Adrenal gland (tissue), 12 donors: ENCODE data around the gene OOEP. TPM values are rescaled to one million over a fixed set of nuclear protein-coding genes. Genes with fewer than 3 reads are reported as not detected.

Experiments
- DNase-seq, 7 donors: peaks; one replicate each; pipeline ENCODE4 v3.0.0-alpha.2; 2019 to 2020
- H3K27ac ChIP-seq, 5 donors: fragments of 200-600 bp; sonication (generic) in 4 of 5; 1 replicate in 3 of 5; 2 replicates in 2 of 5; pipeline versions ENCODE4 v1.5.1 to v1.8.0; 2016 to 2020; ENCODE audit warnings: mild to moderate bottlenecking in 1 of 5
- H3K27me3 ChIP-seq: fragments of 200-600 bp; 2 replicates; pipeline ENCODE4 v1.8.0; 2021
- H3K36me3 ChIP-seq, 2 donors: fragments of 200-600 bp; replicated peaks in 1 of 2; 1 replicate in 1 of 2; 2 replicates in 1 of 2; pipeline versions ENCODE4 v1.5.1 to v1.8.0; 2018 to 2022
- H3K4me1 ChIP-seq, 2 donors: fragments of 200-600 bp; replicated peaks in 1 of 2; 1 replicate in 1 of 2; 2 replicates in 1 of 2; pipeline versions ENCODE4 v1.5.1 to v1.8.0; 2018 to 2021
- H3K4me3 ChIP-seq, 4 donors: fragments of 200-600 bp; sonication (generic) in 3 of 4; one replicate each; pipeline ENCODE4 v1.5.1; 2016 to 2018
- H3K9me3 ChIP-seq, 3 donors: fragments of 200-600 bp; sonication (generic) in 1 of 3; replicated peaks in 1 of 3; 1 replicate in 2 of 3; 2 replicates in 1 of 3; pipeline versions ENCODE4 v1.5.1 to v1.8.0; 2016 to 2021
- POLR2A ChIP-seq, 2 donors: fragments of 450-650 bp; IDR thresholded peaks; one replicate each; pipeline ENCODE4 v1.6.1; 2017; ENCODE audit warnings: antibody characterized with exemption in 2 of 2, mild to moderate bottlenecking in 2 of 2, moderate library complexity in 1 of 2
- WGBS, 4 donors: extraction: QIAGEN DNeasy Blood & Tissue Kit in 2 of 4; methylation state at CpG; one replicate each; pipeline versions ENCODE4 v1.1.5 to v1.1.7; 2013 to 2017; 5-methylcytosine and 5-hydroxymethylcytosine counted together
- intact Hi-C, 2 donors: fragments of 100-400 bp; cut with DNase I; formaldehyde crosslinking; loops; one replicate each; pipeline versions ENCODE4 v1.14.1 to v1.15.0; 2022 to 2023
- polyA plus RNA-seq, 3 donors: library from polyadenylated mRNA; stranded (reverse); fragments of 200-250 nt in 2 of 3; fragments of 350-450 nt in 1 of 3; fragmentation: Illumina TruSeq in 1 of 3; extraction: RNeasy Lipid Tissue Mini Kit (QIAGEN cat#74804) in 1 of 3; gene quantifications; one replicate each; pipeline ENCODE4 v1.2.3, GENCODE V29; 2013 to 2014
- total RNA-seq, 9 donors: library from RNA; depleted of rRNA in 4 of 9; stranded (reverse); fragments of >200 nt in 4 of 9; fragments of 120-200 nt in 1 of 9; fragmentation: NEBNext Ultra II Directional in 1 of 9; extraction: Animal tissue kit (Norgen Biotek cat#: 25700) in 1 of 9; gene quantifications; one replicate each; pipeline versions ENCODE4 v1.1.0 to v1.2.4, GENCODE V29; 2013 to 2023
- TF ChIP-seq, protein P1 (sequence below), 6 experiments: fragments of 450-650 bp in 4 of 6; fragments of 200-600 bp in 2 of 6; sonication (generic) in 1 of 6; IDR thresholded peaks; 1 replicate in 5 of 6; 2 replicates in 1 of 6; pipeline versions ENCODE4 v1.5.1 to v1.8.0; 2016 to 2021; ENCODE audit warnings: antibody characterized with exemption in 6 of 6, mild to moderate bottlenecking in 2 of 6, moderate library complexity in 1 of 6
- donor health status: healthy with polysubstance abuse.
- donor health status: Bipolar disorder and iron deficiency.
- donor health status: DM: yes; HTN: yes; CAD: no.
- donor health status: DM: no; HTN: no; CAD: no.
- donor health status: DM: no; HTN: no; CAD: no.
- donor health status: DM: yes; HTN: yes; CAD: no.

OOEP gene
- total and polyA plus RNA-seq, 12 donors, result 0.13 to 0.90 (median 0.50) TPM; not detected in 8

DNA sequence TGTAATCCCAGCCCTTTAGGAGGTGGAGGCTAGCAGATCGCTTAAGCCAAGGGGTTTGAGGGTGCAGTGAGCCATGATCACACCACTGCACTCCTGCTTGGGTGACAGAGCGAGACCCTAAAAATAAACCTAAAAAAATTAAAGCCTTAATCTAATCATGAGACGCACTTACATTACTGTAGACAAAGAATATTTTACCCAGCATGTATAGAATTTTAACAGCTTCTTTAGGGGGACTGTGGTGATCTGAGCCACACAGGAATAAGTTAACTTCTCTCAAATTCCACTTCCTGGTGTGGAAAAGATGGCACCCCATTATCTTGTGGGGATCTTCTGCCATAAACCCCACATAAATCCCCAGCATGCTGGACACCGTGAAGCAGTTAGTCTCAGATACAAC lies 2.3 kb upstream of the OOEP start:
- no peaks in the 10 kb centered on the region for H3K9me3 ChIP-seq
- H3K4me1 ChIP-seq, result no peaks in the 10 kb centered on the region
- DNase-seq, result no peak
- intact Hi-C loops, result no loop called here
- no peaks in the 10 kb centered on the region for H3K36me3 ChIP-seq
- no peak overlapping the region for H3K4me3 ChIP-seq
- H3K27me3 ChIP-seq, result no peaks in the 10 kb centered on the region
- TF ChIP-seq, protein P1, sequence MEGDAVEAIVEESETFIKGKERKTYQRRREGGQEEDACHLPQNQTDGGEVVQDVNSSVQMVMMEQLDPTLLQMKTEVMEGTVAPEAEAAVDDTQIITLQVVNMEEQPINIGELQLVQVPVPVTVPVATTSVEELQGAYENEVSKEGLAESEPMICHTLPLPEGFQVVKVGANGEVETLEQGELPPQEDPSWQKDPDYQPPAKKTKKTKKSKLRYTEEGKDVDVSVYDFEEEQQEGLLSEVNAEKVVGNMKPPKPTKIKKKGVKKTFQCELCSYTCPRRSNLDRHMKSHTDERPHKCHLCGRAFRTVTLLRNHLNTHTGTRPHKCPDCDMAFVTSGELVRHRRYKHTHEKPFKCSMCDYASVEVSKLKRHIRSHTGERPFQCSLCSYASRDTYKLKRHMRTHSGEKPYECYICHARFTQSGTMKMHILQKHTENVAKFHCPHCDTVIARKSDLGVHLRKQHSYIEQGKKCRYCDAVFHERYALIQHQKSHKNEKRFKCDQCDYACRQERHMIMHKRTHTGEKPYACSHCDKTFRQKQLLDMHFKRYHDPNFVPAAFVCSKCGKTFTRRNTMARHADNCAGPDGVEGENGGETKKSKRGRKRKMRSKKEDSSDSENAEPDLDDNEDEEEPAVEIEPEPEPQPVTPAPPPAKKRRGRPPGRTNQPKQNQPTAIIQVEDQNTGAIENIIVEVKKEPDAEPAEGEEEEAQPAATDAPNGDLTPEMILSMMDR (IDR thresholded peaks at IDR 0.05), result no peak
- TF ChIP-seq POLR2A (IDR thresholded peaks at IDR 0.05), result no peak
- WGBS, 4 donors, result 91 to 97% (median 94%) methylated on average over 4 of the region's 4 CpGs
- no peak overlapping the region for H3K27ac ChIP-seq

- H3K36me3 ChIP-seq, result no peaks in the 10 kb centered on the region
- DNase-seq, result no peak
- H3K9me3 ChIP-seq, result no peaks in the 10 kb centered on the region
- no peak overlapping the region for H3K27ac ChIP-seq
- no peaks in the 10 kb centered on the region for H3K4me1 ChIP-seq
- intact Hi-C loops, result no loop called here
- H3K27me3 ChIP-seq, result no peaks in the 10 kb centered on the region
- H3K4me3 ChIP-seq, result no peak overlapping the region
- TF ChIP-seq, protein P1 (IDR thresholded peaks at IDR 0.05), result no peak
- no peak for TF ChIP-seq POLR2A (IDR thresholded peaks at IDR 0.05)
- 85 to 90% (median 88%) methylated on average over 14 of the region's 14 CpGs for WGBS, 4 donors
These were observed 540 bp downstream of the OOEP start for GRCh38 chr6:73369157-73369556.

- 84 to 91% (median 86%) methylated on average over 4 of the region's 4 CpGs for WGBS, 4 donors
- Histone ChIP-seq H3K4me1 (no peaks in the 10 kb centered on the region), H3K27ac (no peak overlapping the region), H3K9me3 (no peaks in the 10 kb centered on the region), H3K36me3 (no peaks in the 10 kb centered on the region), H3K4me3 (no peak overlapping the region), H3K27me3 (no peaks in the 10 kb centered on the region)
- no peak for DNase-seq
- intact Hi-C loops, result no loop called here
- TF ChIP-seq, protein P1 (IDR thresholded peaks at IDR 0.05), result no peak
- no peak for TF ChIP-seq POLR2A (IDR thresholded peaks at IDR 0.05)
These were observed 1.0 kb downstream of the OOEP start for GRCh38 chr6:73368675-73369074.

DNA sequence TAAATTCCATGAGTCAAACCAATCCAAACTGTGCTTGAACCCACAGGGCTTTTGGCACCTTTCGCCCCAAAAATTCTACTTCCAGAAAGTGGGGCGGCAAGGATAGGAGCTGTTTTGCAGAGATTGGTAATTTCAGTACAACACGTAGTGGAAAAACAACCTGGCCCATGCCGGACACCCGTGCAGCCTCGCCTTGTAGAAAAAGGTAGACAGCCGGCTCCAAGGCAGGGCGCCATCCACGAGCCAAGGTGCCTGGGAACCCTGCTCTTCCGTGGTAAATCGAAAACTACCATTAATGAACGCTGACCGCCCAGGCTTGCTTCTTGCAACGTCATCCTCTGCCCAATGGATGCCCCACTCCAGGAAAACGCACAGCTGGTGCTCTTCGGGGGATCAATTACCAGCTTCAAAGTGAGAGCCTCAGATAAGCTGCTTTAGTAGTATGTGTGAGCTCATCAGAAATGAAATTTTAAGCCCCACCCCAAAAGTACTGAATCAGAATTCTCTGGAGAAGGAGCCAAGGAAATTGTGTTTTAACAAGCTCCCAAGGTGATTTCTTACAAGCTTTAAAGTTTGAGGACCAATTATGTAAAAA lies 1.8 kb downstream of the OOEP start:
- intact Hi-C loops, result no loop called here
- Histone ChIP-seq H3K9me3 (no peaks in the 10 kb centered on the region), H3K27me3 (no peaks in the 10 kb centered on the region), H3K27ac (no peak overlapping the region), H3K4me3 (no peak overlapping the region), H3K4me1 (no peaks in the 10 kb centered on the region), H3K36me3 (no peaks in the 10 kb centered on the region)
- TF ChIP-seq, protein P1 (IDR thresholded peaks at IDR 0.05), result no peak
- no peak for TF ChIP-seq POLR2A (IDR thresholded peaks at IDR 0.05)
- WGBS, 4 donors, result 68 to 76% (median 72%) methylated on average over 16 of the region's 16 CpGs
- DNase-seq, result no peak
